Sigmoid colon (tissue), 7 donors: Measurements from ENCODE around the gene CRKL. TPM values are rescaled to one million over a fixed set of nuclear protein-coding genes. Genes with fewer than 3 reads are reported as not detected.
A peak's percentile ranks its signal among the peaks of the same experiment; 100 is the strongest.

Source experiments
- DNase-seq: peaks from one replicate; pipeline ENCODE4 v3.0.0-alpha.2; 2019
- H3K27ac ChIP-seq, 4 donors: fragments of 200-600 bp; sonication (generic); one replicate each; pipeline ENCODE4 v1.5.1; 2016 to 2019; ENCODE audit warnings: mild to moderate bottlenecking in 1 of 4
- H3K27me3 ChIP-seq, 3 donors: fragments of 200-600 bp; sonication (generic); one replicate each; pipeline ENCODE4 v1.5.1; 2019; ENCODE audit warnings: mild to moderate bottlenecking in 1 of 3
- H3K36me3 ChIP-seq, 4 donors: fragments of 200-600 bp; sonication (generic); one replicate each; pipeline ENCODE4 v1.5.1; 2016 to 2019
- H3K4me1 ChIP-seq, 4 donors: fragments of 200-600 bp; sonication (generic); one replicate each; pipeline ENCODE4 v1.5.1; 2017 to 2019
- H3K4me3 ChIP-seq, 4 donors: fragments of 200-600 bp; sonication (generic); one replicate each; pipeline ENCODE4 v1.5.1; 2017 to 2019; ENCODE audit warnings: mild to moderate bottlenecking in 2 of 4, moderate library complexity in 1 of 4
- H3K9me3 ChIP-seq, 4 donors: fragments of 200-600 bp in 3 of 4; sonication (generic) in 3 of 4; one replicate each; pipeline versions ENCODE4 v1.5.1 to v1.6.1; 2013 to 2019
- CTCF ChIP-seq, 4 experiments: fragments of 450-650 bp in 3 of 4; fragments of 200-600 bp in 1 of 4; IDR thresholded peaks; one replicate each; pipeline ENCODE4 v1.5.1; 2016 to 2019; ENCODE audit warnings: antibody characterized with exemption in 4 of 4, mild to moderate bottlenecking in 3 of 4, moderate library complexity in 2 of 4
- EP300 ChIP-seq, 4 donors: sonication (generic); formaldehyde crosslinking; IDR thresholded peaks; one replicate each; pipeline ENCODE4 v1.6.1; 2017; ENCODE audit warnings: antibody characterized with exemption in 4 of 4
- POLR2A ChIP-seq, 2 donors: fragments of 450-650 bp; IDR thresholded peaks; one replicate each; pipeline ENCODE4 v1.6.1; 2016; ENCODE audit warnings: antibody characterized with exemption in 2 of 2, mild to moderate bottlenecking in 2 of 2, moderate library complexity in 2 of 2
- POLR2AphosphoS5 ChIP-seq, 4 donors: sonication (generic); formaldehyde crosslinking; IDR thresholded peaks; one replicate each; pipeline ENCODE4 v1.6.1; 2017; ENCODE audit warnings: antibody characterized with exemption in 4 of 4
- WGBS, 2 donors: extraction: QIAGEN DNeasy Blood & Tissue Kit; methylation state at CpG; one replicate each; pipeline ENCODE4 v1.1.7; 2013; 5-methylcytosine and 5-hydroxymethylcytosine counted together
- intact Hi-C: fragments of 100-400 bp; cut with DNase I; formaldehyde crosslinking; loops from one replicate; pipeline ENCODE4 v1.15.1; 2023
- polyA plus RNA-seq, 3 donors: library from polyadenylated mRNA; stranded (reverse); fragments of 200-250 nt; gene quantifications; one replicate each; pipeline ENCODE4 v1.2.3, GENCODE V29; 2013
- total RNA-seq, 4 donors: library from RNA; depleted of rRNA; stranded (reverse); fragments of >200 nt; gene quantifications; one replicate each; pipeline ENCODE4 v1.1.0, GENCODE V29; 2016
- donor health status: healthy with polysubstance abuse.
- donor health status: Bipolar disorder and iron deficiency.
- donor health status: healthy.

Gene CRKL
- total and polyA plus RNA-seq, 7 donors: 16.8 to 37.1 (median 35.6) TPM

- no peak overlapping the region for H3K27ac ChIP-seq
- H3K36me3 ChIP-seq: peaks cover 0 to 48% (median 19%) of the 10 kb centered on the region in 4 donors
- intact Hi-C loops: no loop called here
- no peaks in the 10 kb centered on the region for H3K27me3 ChIP-seq
- H3K4me3 ChIP-seq: no peak overlapping the region
- H3K4me1 ChIP-seq: peaks cover 0 to 15% (median 10%) of the 10 kb centered on the region in 4 donors
- H3K9me3 ChIP-seq: no peaks in the 10 kb centered on the region
- DNase-seq: no peak
- TF ChIP-seq POLR2AphosphoS5 (IDR thresholded peaks at IDR 0.05): no peak
- no peak for TF ChIP-seq EP300 (IDR thresholded peaks at IDR 0.05)
- no peak for TF ChIP-seq POLR2A (IDR thresholded peaks at IDR 0.05)
- TF ChIP-seq CTCF (IDR thresholded peaks at IDR 0.05): no peak
- WGBS, 2 donors: 14 to 60% methylated on average over 3 of the region's 3 CpGs
These were observed 36.1 kb downstream of the CRKL start for GRCh38 chr22:20953342-20953608.

GRCh38 chr22:20953668-20954500 is 36.7 kb downstream of the CRKL start:
- WGBS, 2 donors: 39 to 78% methylated on average over 8 of the region's 8 CpGs
- intact Hi-C loops: no loop called here
- peak; percentile 66 for DNase-seq
- no peak overlapping the region for H3K4me3 ChIP-seq
- H3K4me1 ChIP-seq: peaks cover 0 to 17% (median 11%) of the 10 kb centered on the region in 4 donors
- H3K36me3 ChIP-seq: peaks cover 0 to 48% (median 19%) of the 10 kb centered on the region in 4 donors
- no peaks in the 10 kb centered on the region for H3K27me3 ChIP-seq
- no peak for TF ChIP-seq CTCF (IDR thresholded peaks at IDR 0.05)
- TF ChIP-seq POLR2AphosphoS5 (IDR thresholded peaks at IDR 0.05): no peak
- no peak for TF ChIP-seq POLR2A (IDR thresholded peaks at IDR 0.05)
- no peak for TF ChIP-seq EP300 (IDR thresholded peaks at IDR 0.05)
- no peaks in the 10 kb centered on the region for H3K9me3 ChIP-seq
- H3K27ac ChIP-seq: no peak overlapping the region

GRCh38 chr22:20955548-20955947 is 38.3 kb downstream of the CRKL start:
- no peak for DNase-seq
- peaks cover 0 to 17% (median 11%) of the 10 kb centered on the region in 4 donors for H3K4me1 ChIP-seq
- no peaks in the 10 kb centered on the region for H3K9me3 ChIP-seq
- H3K4me3 ChIP-seq: no peak overlapping the region
- WGBS, 2 donors: 47 to 74% methylated on average over 7 of the region's 7 CpGs
- H3K36me3 ChIP-seq: peaks cover 0 to 34% (median 10%) of the 10 kb centered on the region in 4 donors
- H3K27me3 ChIP-seq: no peaks in the 10 kb centered on the region
- TF ChIP-seq CTCF (IDR thresholded peaks at IDR 0.05): no peak
- no peak for TF ChIP-seq POLR2A (IDR thresholded peaks at IDR 0.05)
- no peak for TF ChIP-seq POLR2AphosphoS5 (IDR thresholded peaks at IDR 0.05)
- TF ChIP-seq EP300 (IDR thresholded peaks at IDR 0.05): no peak
- no peak overlapping the region for H3K27ac ChIP-seq
- intact Hi-C loops: loop anchor here (5.0 kb wide), 1 partner anchor 33 kb away; no protein-coding TSS in a partner anchor

GRCh38 chr22:20956258-20957101 is 39.3 kb downstream of the CRKL start:
- Histone ChIP-seq H3K36me3 (peaks cover 0 to 24% (median 3%) of the 10 kb centered on the region in 4 donors), H3K9me3 (no peaks in the 10 kb centered on the region), H3K4me1 (peaks cover 0 to 17% (median 11%) of the 10 kb centered on the region in 4 donors), H3K4me3 (peak overlapping the region; percentile 57 to 68 (median 62)), H3K27ac (peak overlapping the region; percentile 47 to 67 (median 61)), H3K27me3 (no peaks in the 10 kb centered on the region)
- TF ChIP-seq POLR2AphosphoS5 (IDR thresholded peaks at IDR 0.05) (no peak), POLR2A (IDR thresholded peaks at IDR 0.05) (peak in 1 of 2 donors; percentile 40), EP300 (IDR thresholded peaks at IDR 0.05) (no peak), CTCF (IDR thresholded peaks at IDR 0.05) (no peak)
- intact Hi-C loops: loop anchor here (2.0 to 5.0 kb wide), 2 partner anchors 34 to 72 kb away; no protein-coding TSS in a partner anchor
- WGBS, 2 donors: 12 to 41% methylated on average over 27 of the region's 27 CpGs
- no peak for DNase-seq
